Right kidney (tissue), 1 donor: ENCODE results near the gene CYP1A1.

Experiments used
- DNase-seq: peaks from one replicate; pipeline ENCODE4 v3.0.0-alpha.2; 2016

Gene CYP1A1

GRCh38 chr15:74695597-74696397 lies 29.5 kb downstream of the CYP1A1 start, which contains the start of gene EDC3:
EDC3 (minus strand) TSS chr15:74696024; CDS start chr15:74675124, 20,900 bp downstream.
- DNase-seq: peak; percentile 90

GRCh38 chr15:74692327-74692726 lies 33.0 kb downstream of the CYP1A1 start:
- no peak for DNase-seq

- no peak for DNase-seq
Observed at GRCh38 chr15:74683758-74684157, 41.6 kb downstream of the CYP1A1 start.

GRCh38 chr15:74682954-74683353 lies 42.4 kb downstream of the CYP1A1 start:
- DNase-seq: no peak

GRCh38 chr15:74680456-74680855 lies 44.9 kb downstream of the CYP1A1 start:
- DNase-seq: no peak

- no peak for DNase-seq
Observed at GRCh38 chr15:74676801-74677200, 48.5 kb downstream of the CYP1A1 start.

- no peak for DNase-seq
Observed at GRCh38 chr15:74674161-74674560, 51.2 kb downstream of the CYP1A1 start.

- DNase-seq: no peak
Observed at GRCh38 chr15:74669627-74670026, 55.7 kb downstream of the CYP1A1 start.
